KOPT-K1 (cell line): Measurements from ENCODE around the gene FUT8.

Source experiments
- H3K27ac ChIP-seq: fragments of 200-600 bp; sonication (generic); 2 replicates; pipeline ENCODE4 v1.5.1; 2016; ENCODE audit warnings: antibody characterized with exemption, mild to moderate bottlenecking, low read depth, low read length; ENCODE audit not compliant: poor library complexity, severe bottlenecking
- H3K36me3 ChIP-seq: fragments of 200-600 bp; sonication (generic); 2 replicates; pipeline ENCODE4 v1.5.1; 2017; ENCODE audit warnings: antibody characterized with exemption, mild to moderate bottlenecking, low read length, moderate library complexity; ENCODE audit not compliant: insufficient read depth
- H3K9me3 ChIP-seq: fragments of 200-600 bp; sonication (generic); 2 replicates; pipeline ENCODE4 v1.5.1; 2017; ENCODE audit warnings: antibody characterized with exemption, low read length, mild to moderate bottlenecking; ENCODE audit not compliant: insufficient read depth, poor library complexity, severe bottlenecking

The FUT8 gene

DNA sequence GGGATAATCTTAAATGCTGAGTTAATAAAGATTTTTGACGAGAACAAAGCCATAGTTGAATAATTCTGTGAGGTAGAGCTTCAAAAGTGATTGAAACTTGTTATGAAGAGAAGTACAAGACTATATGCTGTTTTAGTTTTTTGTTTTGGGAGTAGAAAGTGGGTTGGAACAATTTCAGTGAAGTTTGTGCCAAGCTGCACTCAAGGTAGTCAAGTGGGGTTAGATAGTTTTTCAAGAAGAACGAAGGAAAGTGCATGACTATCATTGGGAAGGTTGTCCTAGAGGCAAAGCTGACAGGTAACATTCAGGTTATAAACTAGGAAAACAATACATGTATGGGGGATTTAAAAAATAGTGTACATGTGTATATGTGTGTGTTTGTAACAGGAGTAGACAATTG, 16.2 kb downstream of the FUT8 start:
- Histone ChIP-seq H3K27ac (no peak overlapping the region), H3K36me3 (peaks cover 13% of the 10 kb centered on the region), H3K9me3 (no peaks in the 10 kb centered on the region)

DNA sequence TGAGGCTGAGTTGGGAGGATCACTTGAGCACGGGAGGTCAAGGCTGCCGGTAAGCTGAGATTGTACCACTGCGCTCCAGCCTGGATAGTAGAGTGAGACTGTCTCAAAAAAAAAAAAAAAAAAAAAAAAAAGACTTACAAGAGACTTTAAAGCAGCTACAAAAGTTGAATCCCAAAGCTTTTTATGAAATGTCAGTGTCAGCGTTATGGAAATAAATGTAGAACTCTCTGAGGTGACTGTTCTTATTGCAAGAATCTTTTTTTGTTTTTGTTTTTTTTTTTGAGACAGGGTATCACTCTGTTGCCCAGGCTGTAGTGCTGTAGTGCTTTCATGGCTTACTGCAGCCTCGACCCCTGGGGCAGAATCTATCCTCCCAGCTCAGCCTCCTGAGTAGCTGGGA, 17.2 kb downstream of the FUT8 start:
- Histone ChIP-seq H3K9me3 (peaks cover 2% of the 10 kb centered on the region), H3K36me3 (peaks cover 15% of the 10 kb centered on the region), H3K27ac (no peak overlapping the region)

DNA sequence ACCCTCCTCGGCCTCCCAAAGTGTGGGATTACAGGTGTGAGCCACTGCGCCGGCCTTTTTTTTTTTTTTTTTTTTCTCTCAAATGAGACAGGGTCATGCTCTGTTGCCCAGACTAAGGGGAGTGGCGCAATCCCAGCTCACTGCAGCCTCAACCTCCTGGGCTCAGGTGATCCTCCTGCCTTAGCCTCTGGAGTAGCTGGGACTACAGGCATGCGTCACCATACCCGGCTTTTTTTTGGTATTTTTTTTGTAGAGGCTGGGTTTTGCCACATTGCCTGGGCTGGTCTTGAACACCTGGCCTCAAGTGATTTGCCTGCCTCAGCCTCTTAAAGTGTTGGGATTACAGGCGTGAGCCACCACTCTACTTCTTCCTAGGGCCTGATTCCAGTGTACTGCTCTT, 18.7 kb downstream of the FUT8 start:
- H3K9me3 ChIP-seq, result peaks cover 15% of the 10 kb centered on the region
- peaks cover 30% of the 10 kb centered on the region for H3K36me3 ChIP-seq
- H3K27ac ChIP-seq, result no peak overlapping the region

- Histone ChIP-seq H3K36me3 (peaks cover 26% of the 10 kb centered on the region), H3K27ac (no peak overlapping the region)
Measured at GRCh38 chr14:65431951-65432350, 19.4 kb downstream of the FUT8 start.

GRCh38 chr14:65432361-65432948, 19.9 kb downstream of the FUT8 start:
- Histone ChIP-seq H3K36me3 (peaks cover 24% of the 10 kb centered on the region), H3K27ac (peak overlapping the region; percentile 33), H3K9me3 (peaks cover 15% of the 10 kb centered on the region)

More at GRCh38 chr14:65431951-65432350, 19.4 kb downstream of the FUT8 start:
- peaks cover 15% of the 10 kb centered on the region for H3K9me3 ChIP-seq

GRCh38 chr14:65433157-65433556, 20.6 kb downstream of the FUT8 start:
- peaks cover 24% of the 10 kb centered on the region for H3K36me3 ChIP-seq

DNA sequence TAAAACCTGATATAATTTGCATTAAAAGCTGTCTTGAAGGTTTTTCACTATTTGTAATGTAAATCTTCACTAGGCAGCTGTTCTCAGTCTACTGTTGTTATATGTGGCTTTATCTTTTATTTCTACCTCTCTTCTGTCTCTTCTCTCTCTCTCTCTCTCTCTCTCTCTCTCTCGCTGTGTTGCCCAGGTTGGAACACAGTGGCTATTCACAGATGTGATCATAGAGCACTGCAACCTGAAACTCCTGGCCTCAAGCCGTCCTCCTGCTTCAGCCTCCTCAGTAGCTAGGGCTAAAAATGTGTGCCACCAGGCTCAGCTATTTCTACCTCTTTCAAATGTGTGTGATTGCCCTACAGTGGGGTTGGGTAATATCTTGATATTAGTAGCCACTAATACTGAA, 21.1 kb downstream of the FUT8 start:
- peaks cover 24% of the 10 kb centered on the region for H3K36me3 ChIP-seq
- H3K9me3 ChIP-seq, result peaks cover 15% of the 10 kb centered on the region
- peak overlapping the region; percentile 12 for H3K27ac ChIP-seq

More at GRCh38 chr14:65433157-65433556, 20.6 kb downstream of the FUT8 start:
- Histone ChIP-seq H3K27ac (peak overlapping the region; percentile 33), H3K9me3 (peaks cover 15% of the 10 kb centered on the region)

GRCh38 chr14:65434216-65434850, 21.8 kb downstream of the FUT8 start:
- Histone ChIP-seq H3K36me3 (peaks cover 24% of the 10 kb centered on the region), H3K27ac (peak overlapping the region; percentile 12), H3K9me3 (peaks cover 15% of the 10 kb centered on the region)

- peaks cover 19% of the 10 kb centered on the region for H3K9me3 ChIP-seq
- peaks cover 26% of the 10 kb centered on the region for H3K36me3 ChIP-seq
- peak overlapping the region; percentile 24 for H3K27ac ChIP-seq
Measured at GRCh38 chr14:65438266-65438933, 25.9 kb downstream of the FUT8 start.

GRCh38 chr14:65439117-65439516, 26.6 kb downstream of the FUT8 start:
- Histone ChIP-seq H3K36me3 (peaks cover 25% of the 10 kb centered on the region), H3K27ac (peak overlapping the region; percentile 24), H3K9me3 (peaks cover 20% of the 10 kb centered on the region)

DNA sequence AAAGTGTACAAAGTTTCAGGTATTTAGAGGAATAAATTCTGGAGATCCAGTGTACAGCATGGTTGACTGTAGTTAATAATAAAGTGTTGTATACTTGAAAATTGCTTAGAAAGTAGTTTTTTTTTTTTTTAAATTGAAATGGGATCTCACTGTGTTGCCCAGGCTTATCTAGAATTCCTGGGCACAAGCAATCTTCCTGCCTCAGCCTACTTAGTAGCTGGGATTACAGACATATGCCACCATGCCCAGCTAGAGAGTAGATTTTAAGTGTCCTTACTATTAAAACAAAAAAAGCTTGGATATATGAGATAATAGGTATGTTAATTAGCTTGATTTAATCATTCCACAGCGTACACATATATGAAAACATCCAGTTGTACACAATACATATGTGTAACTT, 27.7 kb downstream of the FUT8 start:
- Histone ChIP-seq H3K36me3 (peaks cover 30% of the 10 kb centered on the region), H3K9me3 (peaks cover 20% of the 10 kb centered on the region), H3K27ac (no peak overlapping the region)

DNA sequence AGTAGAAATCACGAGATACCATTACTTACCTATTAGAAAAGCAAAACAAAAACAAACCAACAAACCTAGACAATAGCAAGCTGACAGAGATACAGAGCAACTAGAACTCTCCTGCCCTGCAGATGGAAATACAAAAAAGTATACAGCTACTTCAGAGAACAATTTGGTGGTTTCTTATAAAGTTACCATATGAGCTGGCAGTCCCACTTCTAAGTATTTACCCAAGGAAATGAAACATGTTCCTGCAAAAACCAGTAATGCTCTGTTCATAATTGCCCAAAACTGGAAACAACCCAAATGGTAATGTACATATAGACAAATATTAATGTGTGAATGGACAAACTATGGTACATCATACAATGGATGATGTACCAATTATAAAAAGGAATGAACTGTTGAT, 31.7 kb downstream of the FUT8 start:
- no peak overlapping the region for H3K27ac ChIP-seq
- H3K9me3 ChIP-seq, result peaks cover 13% of the 10 kb centered on the region
- H3K36me3 ChIP-seq, result peaks cover 24% of the 10 kb centered on the region

DNA sequence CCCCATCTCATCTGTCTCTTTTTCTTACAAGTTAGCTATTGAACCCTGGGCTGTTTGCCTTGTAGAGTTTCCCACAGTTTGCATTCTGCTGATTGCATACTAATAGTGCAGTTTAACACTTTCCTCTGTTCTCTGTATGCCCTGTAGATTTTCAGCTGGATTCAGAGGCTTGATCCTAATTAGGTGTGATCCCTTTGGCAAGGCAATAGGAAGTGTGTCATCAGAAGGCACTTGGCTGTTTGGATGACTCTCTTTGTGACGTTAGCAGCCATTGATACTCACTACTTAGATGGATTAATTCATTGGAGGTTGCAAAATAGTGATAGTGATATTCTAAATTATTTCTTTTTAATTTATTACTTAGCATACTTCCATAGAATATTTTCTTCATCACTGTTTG, 33.6 kb downstream of the FUT8 start:
- H3K36me3 ChIP-seq, result peaks cover 43% of the 10 kb centered on the region
- H3K9me3 ChIP-seq, result peaks cover 32% of the 10 kb centered on the region
- no peak overlapping the region for H3K27ac ChIP-seq

- Histone ChIP-seq H3K9me3 (peaks cover 37% of the 10 kb centered on the region), H3K27ac (no peak overlapping the region), H3K36me3 (peaks cover 58% of the 10 kb centered on the region)
Measured at GRCh38 chr14:65449647-65450046, 37.1 kb downstream of the FUT8 start.

GRCh38 chr14:65453807-65454480, 41.4 kb downstream of the FUT8 start:
- Histone ChIP-seq H3K9me3 (peaks cover 52% of the 10 kb centered on the region), H3K36me3 (peaks cover 82% of the 10 kb centered on the region), H3K27ac (no peak overlapping the region)
